DMS153 treated with DMSO at 0.1 percent for 48 hours (cell line): ENCODE data around the gene PAX6.

Experiments used
- DNase-seq: peaks from one replicate; lab custom pipeline; 2025; ENCODE audit not compliant: unreplicated experiment; lab: John Stamatoyannopoulos, UW

PAX6 gene

GRCh38 chr11:31822927-31823643, 12.0 kb upstream of the PAX6 start:
- no peak for DNase-seq

GRCh38 chr11:31822175-31822926, 11.2 kb upstream of the PAX6 start:
- DNase-seq, result no peak

- DNase-seq, result no peak
These were observed 10.6 kb upstream of the PAX6 start for GRCh38 chr11:31821766-31822165.

GRCh38 chr11:31821235-31821764, 10.2 kb upstream of the PAX6 start:
- DNase-seq, result no peak

GRCh38 chr11:31820438-31820818, 9.3 kb upstream of the PAX6 start:
- DNase-seq, result no peak

GRCh38 chr11:31819621-31820437, 8.7 kb upstream of the PAX6 start:
- no peak for DNase-seq

- no peak for DNase-seq
These were observed 7.8 kb upstream of the PAX6 start for GRCh38 chr11:31818874-31819331.

- no peak for DNase-seq
These were observed 7.3 kb upstream of the PAX6 start for GRCh38 chr11:31818425-31818755.

- no peak for DNase-seq
These were observed 6.7 kb upstream of the PAX6 start for GRCh38 chr11:31817621-31818424.

GRCh38 chr11:31817054-31817620, 6.0 kb upstream of the PAX6 start:
- DNase-seq, result no peak

- no peak for DNase-seq
These were observed 5.4 kb upstream of the PAX6 start for GRCh38 chr11:31816468-31817053.

- no peak for DNase-seq
These were observed 4.8 kb upstream of the PAX6 start for GRCh38 chr11:31815711-31816467.

GRCh38 chr11:31814176-31814868, 3.2 kb upstream of the PAX6 start:
- no peak for DNase-seq

GRCh38 chr11:31813391-31814175, 2.5 kb upstream of the PAX6 start:
- no peak for DNase-seq

- no peak for DNase-seq
These were observed 1.6 kb upstream of the PAX6 start for GRCh38 chr11:31812383-31813381.

GRCh38 chr11:31809857-31810778, 1.0 kb downstream of the PAX6 start:
- DNase-seq, result no peak
